ENCODE data around the gene RWDD4. TPM values are rescaled to one million over a fixed set of nuclear protein-coding genes. Genes with fewer than 3 reads are reported as not detected.

RWDD4 gene
- total RNA-seq, 1 experiment from 2014 or later, result 33.8 TPM

DNA sequence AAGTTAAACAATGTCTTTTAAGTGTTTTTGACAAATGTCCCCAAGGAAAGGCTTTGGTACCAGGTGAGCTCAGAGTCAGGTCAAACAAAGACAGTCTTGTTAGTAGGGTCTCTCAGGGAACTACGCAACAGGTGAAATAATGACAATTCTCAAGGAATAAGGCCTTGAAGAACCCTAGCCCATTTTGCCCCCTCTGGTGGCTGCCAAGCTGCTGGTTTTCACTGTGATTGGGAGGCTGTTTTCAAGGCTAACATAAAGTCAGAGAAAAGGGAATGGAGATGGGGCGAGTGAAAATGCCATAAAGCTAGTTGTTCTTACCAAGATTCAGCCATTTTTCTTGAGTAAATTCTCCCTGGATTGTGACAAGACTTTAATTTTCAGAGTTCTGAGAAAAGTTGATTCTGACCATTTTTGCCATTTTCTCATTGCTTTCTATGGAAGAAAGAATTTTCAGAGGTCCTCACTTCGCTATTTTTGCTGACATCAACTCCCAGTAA lies 58.7 kb downstream of the RWDD4 start:
- no peaks in the 10 kb centered on the region for H3K36me3 ChIP-seq (ENCODE audit: insufficient read depth, low read length, poor library complexity, severe bottlenecking)
- CTCF ChIA-PET, result no interaction called here
- H3K27me3 ChIP-seq (replicated peaks; ENCODE audit: insufficient read depth, low read depth, low read length, poor library complexity), result peaks cover 13% of the 10 kb centered on the region
- POLR2A ChIA-PET (ENCODE audit: low non-redundant PET), result no interaction called here
- BruUV-seq (replicated peaks), result no TSS peak
- no peak overlapping the region for H3K27ac ChIP-seq (ENCODE audit: low read depth, low read length, poor library complexity, severe bottlenecking)
- H3K4me3 ChIP-seq (ENCODE audit: low read depth, low read length, poor library complexity, severe bottlenecking), result no peak overlapping the region
- H3K4me1 ChIP-seq (ENCODE audit: insufficient read depth, low read length, poor library complexity, severe bottlenecking), result no peaks in the 10 kb centered on the region
- H3K9me3 ChIP-seq (ENCODE audit: low read depth, low read length, poor library complexity, severe bottlenecking), result no peaks in the 10 kb centered on the region
- intact Hi-C loops (cut with micrococcal nuclease; ENCODE audit: unreplicated experiment), result no loop called here
- peak; percentile 28 for DNase-seq (ENCODE audit: low spot score)
- TF ChIP-seq, protein P1, sequence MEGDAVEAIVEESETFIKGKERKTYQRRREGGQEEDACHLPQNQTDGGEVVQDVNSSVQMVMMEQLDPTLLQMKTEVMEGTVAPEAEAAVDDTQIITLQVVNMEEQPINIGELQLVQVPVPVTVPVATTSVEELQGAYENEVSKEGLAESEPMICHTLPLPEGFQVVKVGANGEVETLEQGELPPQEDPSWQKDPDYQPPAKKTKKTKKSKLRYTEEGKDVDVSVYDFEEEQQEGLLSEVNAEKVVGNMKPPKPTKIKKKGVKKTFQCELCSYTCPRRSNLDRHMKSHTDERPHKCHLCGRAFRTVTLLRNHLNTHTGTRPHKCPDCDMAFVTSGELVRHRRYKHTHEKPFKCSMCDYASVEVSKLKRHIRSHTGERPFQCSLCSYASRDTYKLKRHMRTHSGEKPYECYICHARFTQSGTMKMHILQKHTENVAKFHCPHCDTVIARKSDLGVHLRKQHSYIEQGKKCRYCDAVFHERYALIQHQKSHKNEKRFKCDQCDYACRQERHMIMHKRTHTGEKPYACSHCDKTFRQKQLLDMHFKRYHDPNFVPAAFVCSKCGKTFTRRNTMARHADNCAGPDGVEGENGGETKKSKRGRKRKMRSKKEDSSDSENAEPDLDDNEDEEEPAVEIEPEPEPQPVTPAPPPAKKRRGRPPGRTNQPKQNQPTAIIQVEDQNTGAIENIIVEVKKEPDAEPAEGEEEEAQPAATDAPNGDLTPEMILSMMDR (conservative IDR thresholded peaks at IDR 0.05; ENCODE audit: low read depth, low read length), result peak; percentile 54
- TF ChIP-seq EZH2 (IDR thresholded peaks at IDR 0.05; ENCODE audit: borderline replicate concordance, low read depth, low read length, poor library complexity, severe bottlenecking), result no peak

DNA sequence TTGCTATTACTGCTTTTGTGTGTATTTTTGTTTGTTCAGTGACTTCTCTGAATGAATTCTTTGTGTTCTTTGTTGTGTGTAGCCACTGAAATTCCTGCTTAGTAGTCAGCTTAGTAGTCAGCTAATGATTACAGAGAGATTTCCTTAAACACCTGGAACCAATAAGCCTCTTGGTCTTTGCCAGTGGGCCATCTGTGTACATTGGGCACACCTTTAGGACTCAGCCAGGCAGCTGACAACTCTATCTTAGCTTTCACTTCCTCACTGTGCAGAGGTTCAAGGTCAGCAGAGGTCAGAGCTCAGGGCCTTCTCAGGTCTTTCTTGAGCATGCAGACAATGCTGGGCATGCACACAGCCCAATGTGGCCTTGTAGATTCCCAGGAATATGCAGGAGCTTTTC lies 59.3 kb downstream of the RWDD4 start:
- POLR2A ChIA-PET (ENCODE audit: low non-redundant PET), result no interaction called here

DNA sequence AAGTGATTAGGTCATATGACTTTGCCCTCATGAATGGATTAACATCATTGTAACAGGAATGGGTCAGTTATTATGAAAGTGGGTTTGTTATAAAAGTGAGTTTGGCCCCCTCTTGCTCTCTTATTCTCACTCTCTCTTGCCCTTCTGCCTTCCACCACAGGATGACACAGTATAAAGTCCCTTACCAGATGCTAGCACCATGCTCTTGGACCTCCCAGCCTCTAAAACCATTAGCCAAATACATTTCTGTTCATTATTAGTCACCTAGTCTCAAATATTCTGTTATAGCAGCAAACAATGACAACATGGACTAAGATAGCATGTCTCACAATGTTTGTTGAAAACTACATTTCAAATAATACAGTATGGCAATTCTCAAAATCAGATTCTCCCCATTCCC lies 59.7 kb downstream of the RWDD4 start:
- POLR2A ChIA-PET (ENCODE audit: low non-redundant PET), result no interaction called here
- DNase-seq (ENCODE audit: low spot score), result no peak
- intact Hi-C loops (cut with micrococcal nuclease; ENCODE audit: unreplicated experiment), result no loop called here
- Histone ChIP-seq H3K27ac (ENCODE audit: low read depth, low read length, poor library complexity, severe bottlenecking) (no peak overlapping the region), H3K4me1 (ENCODE audit: insufficient read depth, low read length, poor library complexity, severe bottlenecking) (no peaks in the 10 kb centered on the region), H3K36me3 (ENCODE audit: insufficient read depth, low read length, poor library complexity, severe bottlenecking) (no peaks in the 10 kb centered on the region), H3K9me3 (ENCODE audit: low read depth, low read length, poor library complexity, severe bottlenecking) (no peaks in the 10 kb centered on the region), H3K27me3 (replicated peaks; ENCODE audit: insufficient read depth, low read depth, low read length, poor library complexity) (peaks cover 13% of the 10 kb centered on the region), H3K4me3 (ENCODE audit: low read depth, low read length, poor library complexity, severe bottlenecking) (no peak overlapping the region)
- no TSS peak for BruUV-seq (replicated peaks)
- CTCF ChIA-PET, result no interaction called here
- TF ChIP-seq, protein P1 (conservative IDR thresholded peaks at IDR 0.05; ENCODE audit: low read depth, low read length), result no peak
- TF ChIP-seq EZH2 (IDR thresholded peaks at IDR 0.05; ENCODE audit: borderline replicate concordance, low read depth, low read length, poor library complexity, severe bottlenecking), result no peak

More for the DNA sequence above, 59.3 kb downstream of the RWDD4 start:
- H3K27ac ChIP-seq (ENCODE audit: low read depth, low read length, poor library complexity, severe bottlenecking), result no peak overlapping the region
- CTCF ChIA-PET, result no interaction called here
- H3K4me1 ChIP-seq (ENCODE audit: insufficient read depth, low read length, poor library complexity, severe bottlenecking), result no peaks in the 10 kb centered on the region
- intact Hi-C loops (cut with micrococcal nuclease; ENCODE audit: unreplicated experiment), result no loop called here
- no peaks in the 10 kb centered on the region for H3K36me3 ChIP-seq (ENCODE audit: insufficient read depth, low read length, poor library complexity, severe bottlenecking)
- peaks cover 13% of the 10 kb centered on the region for H3K27me3 ChIP-seq (replicated peaks; ENCODE audit: insufficient read depth, low read depth, low read length, poor library complexity)
- BruUV-seq (replicated peaks), result no TSS peak
- TF ChIP-seq EZH2 (IDR thresholded peaks at IDR 0.05; ENCODE audit: borderline replicate concordance, low read depth, low read length, poor library complexity, severe bottlenecking), result no peak
- TF ChIP-seq, protein P1 (conservative IDR thresholded peaks at IDR 0.05; ENCODE audit: low read depth, low read length), result no peak
- H3K4me3 ChIP-seq (ENCODE audit: low read depth, low read length, poor library complexity, severe bottlenecking), result no peak overlapping the region
- no peak for DNase-seq (ENCODE audit: low spot score)
- H3K9me3 ChIP-seq (ENCODE audit: low read depth, low read length, poor library complexity, severe bottlenecking), result no peaks in the 10 kb centered on the region

All from A673 (cell line).